Adrenal gland (tissue), 5 donors: ENCODE measurements around the gene FHIT.

ENCODE experiments used
- POLR2A ChIP-seq, 2 donors: fragments of 450-650 bp; IDR thresholded peaks; one replicate each; pipeline ENCODE4 v1.6.1; 2017; ENCODE audit warnings: antibody characterized with exemption in 2 of 2, mild to moderate bottlenecking in 2 of 2, moderate library complexity in 1 of 2
- TF ChIP-seq, protein P1 (sequence below), 6 experiments: fragments of 450-650 bp in 4 of 6; fragments of 200-600 bp in 2 of 6; sonication (generic) in 1 of 6; IDR thresholded peaks; 1 replicate in 5 of 6; 2 replicates in 1 of 6; pipeline versions ENCODE4 v1.5.1 to v1.8.0; 2016 to 2021; ENCODE audit warnings: antibody characterized with exemption in 6 of 6, mild to moderate bottlenecking in 2 of 6, moderate library complexity in 1 of 6
- donor health status: DM: no; HTN: no; CAD: no.

DNA sequence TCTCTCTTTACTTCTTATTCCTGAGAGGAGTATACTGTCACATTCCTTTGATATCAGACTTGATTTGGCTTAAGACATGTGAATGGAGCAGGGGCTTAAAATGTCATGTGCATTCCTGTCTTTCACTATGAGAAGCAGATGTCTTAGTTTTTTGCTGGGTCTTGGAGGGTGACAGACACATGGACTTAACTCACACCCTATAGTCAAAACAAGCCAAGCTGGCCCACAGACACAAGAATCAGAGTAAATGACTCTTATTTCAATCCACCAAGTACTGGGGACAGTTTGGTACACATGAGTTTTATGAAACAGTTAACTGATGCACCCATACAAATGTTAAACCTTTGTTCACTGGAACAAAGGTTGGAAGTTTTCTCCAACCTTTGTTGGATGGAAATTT, 1177.3 kb downstream of the FHIT start:
- TF ChIP-seq, protein P1, sequence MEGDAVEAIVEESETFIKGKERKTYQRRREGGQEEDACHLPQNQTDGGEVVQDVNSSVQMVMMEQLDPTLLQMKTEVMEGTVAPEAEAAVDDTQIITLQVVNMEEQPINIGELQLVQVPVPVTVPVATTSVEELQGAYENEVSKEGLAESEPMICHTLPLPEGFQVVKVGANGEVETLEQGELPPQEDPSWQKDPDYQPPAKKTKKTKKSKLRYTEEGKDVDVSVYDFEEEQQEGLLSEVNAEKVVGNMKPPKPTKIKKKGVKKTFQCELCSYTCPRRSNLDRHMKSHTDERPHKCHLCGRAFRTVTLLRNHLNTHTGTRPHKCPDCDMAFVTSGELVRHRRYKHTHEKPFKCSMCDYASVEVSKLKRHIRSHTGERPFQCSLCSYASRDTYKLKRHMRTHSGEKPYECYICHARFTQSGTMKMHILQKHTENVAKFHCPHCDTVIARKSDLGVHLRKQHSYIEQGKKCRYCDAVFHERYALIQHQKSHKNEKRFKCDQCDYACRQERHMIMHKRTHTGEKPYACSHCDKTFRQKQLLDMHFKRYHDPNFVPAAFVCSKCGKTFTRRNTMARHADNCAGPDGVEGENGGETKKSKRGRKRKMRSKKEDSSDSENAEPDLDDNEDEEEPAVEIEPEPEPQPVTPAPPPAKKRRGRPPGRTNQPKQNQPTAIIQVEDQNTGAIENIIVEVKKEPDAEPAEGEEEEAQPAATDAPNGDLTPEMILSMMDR (IDR thresholded peaks at IDR 0.05): no peak
- no peak for TF ChIP-seq POLR2A (IDR thresholded peaks at IDR 0.05)
